Right kidney (tissue), 1 donor: Measurements from ENCODE around the gene GSTM2.

ENCODE experiments used
- DNase-seq: peaks from one replicate; pipeline ENCODE4 v3.0.0-alpha.2; 2016

The GSTM2 gene

DNA sequence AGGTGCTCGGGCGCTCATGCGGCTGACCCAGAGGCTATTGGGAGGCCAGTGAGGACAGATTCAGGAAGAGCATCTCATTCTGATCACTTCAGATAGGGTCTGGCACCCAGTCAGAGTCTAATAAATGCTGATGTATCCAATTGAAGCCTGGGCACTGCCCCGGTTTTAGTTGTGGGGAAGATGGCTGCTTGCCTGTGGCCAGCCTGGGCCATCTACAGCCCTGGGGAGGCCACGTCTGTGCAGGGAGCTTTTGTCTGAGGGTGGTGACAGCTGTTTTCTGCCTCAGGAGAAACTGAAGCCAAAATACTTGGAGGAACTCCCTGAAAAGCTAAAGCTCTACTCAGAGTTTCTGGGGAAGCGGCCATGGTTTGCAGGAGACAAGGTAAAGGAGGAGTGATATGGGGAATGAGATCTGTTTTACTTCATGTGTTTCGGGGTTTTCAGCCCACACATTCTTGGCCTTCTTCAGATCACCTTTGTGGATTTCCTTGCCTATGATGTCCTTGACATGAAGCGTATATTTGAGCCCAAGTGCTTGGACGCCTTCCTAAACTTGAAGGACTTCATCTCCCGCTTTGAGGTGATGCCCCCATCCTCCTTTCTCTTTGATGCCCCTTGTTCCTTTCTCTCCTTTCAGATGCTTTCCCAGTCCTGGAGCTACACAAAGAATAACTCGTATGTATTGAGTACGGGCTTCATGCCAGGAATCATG lies 47.0 kb downstream of the GSTM2 start:
- DNase-seq = no peak

DNA sequence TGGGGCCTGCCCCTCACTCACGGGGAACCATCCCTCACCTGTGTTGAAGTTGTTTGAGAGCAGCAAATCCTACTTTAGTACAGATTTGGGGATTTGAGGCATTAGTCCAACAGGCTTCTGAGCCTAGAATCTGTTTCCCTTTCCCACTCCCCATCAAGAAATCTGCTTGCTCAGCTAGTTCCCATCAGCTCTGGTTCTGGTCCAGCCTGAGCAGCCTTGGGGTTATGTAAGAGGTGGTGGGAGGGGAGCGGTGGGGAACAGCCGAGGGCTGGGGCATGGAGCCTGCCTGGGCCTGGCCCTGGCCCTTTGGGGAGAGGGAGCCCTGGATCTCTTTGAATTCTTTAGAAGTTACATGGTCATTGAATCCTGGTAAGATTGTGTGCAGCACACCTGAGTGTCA lies 48.3 kb downstream of the GSTM2 start:
- no peak for DNase-seq

DNA sequence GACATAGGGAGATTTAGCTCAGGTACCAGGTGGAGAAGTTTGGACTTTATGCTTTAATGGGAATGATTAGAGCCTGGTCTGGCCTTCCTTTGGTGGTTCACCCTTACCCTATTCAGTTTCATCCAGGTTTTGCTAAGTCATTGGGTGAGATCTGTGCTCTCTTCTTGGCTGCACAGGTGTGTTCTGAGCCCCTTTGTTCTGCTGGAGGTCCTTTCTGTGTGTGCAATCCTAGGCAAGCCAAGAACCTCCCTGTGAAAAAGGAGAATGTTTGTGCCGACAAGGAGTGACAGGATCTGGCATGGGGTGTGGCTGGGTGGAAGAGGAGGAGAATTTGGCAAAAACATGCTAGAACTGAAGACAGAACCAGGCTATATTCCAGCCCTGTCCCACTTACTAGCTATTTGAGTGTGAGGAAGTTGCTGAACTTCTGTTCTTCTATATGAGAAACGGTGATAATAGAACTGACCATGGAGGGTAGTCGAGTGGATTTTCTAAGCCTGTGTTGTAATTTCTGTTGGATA lies 48.8 kb downstream of the GSTM2 start:
- DNase-seq = no peak

DNA sequence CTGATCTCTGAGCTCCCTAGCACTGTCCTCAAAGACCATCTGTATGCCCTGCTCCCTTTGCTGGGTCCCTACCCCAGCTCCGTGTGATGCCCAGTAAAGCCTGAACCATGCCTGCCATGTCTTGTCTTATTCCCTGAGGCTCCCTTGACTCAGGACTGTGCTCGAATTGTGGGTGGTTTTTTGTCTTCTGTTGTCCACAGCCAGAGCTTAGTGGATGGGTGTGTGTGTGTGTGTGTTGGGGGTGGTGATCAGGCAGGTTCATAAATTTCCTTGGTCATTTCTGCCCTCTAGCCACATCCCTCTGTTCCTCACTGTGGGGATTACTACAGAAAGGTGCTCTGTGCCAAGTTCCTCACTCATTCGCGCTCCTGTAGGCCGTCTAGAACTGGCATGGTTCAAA lies 49.9 kb downstream of the GSTM2 start:
- DNase-seq = no peak

DNA sequence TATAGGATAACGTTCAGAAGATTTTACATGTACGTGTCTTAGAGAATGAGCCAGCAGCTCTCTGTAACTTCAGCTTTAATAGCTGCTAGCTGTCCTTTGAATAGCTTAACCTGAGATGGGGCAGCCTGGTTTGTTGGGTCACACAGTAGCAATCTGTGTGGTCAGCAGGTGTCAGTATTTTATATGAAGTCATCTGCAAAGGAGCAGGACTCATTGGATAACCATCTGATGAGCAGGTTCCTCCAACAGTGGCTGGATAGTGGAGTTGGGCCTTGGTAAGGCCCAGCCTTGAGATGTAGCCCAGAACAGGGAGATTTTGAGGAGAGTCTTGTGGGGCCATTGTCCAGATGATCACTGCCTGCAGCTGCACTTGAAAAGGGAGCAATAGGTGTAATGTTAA lies 50.6 kb downstream of the GSTM2 start:
- no peak for DNase-seq

DNA sequence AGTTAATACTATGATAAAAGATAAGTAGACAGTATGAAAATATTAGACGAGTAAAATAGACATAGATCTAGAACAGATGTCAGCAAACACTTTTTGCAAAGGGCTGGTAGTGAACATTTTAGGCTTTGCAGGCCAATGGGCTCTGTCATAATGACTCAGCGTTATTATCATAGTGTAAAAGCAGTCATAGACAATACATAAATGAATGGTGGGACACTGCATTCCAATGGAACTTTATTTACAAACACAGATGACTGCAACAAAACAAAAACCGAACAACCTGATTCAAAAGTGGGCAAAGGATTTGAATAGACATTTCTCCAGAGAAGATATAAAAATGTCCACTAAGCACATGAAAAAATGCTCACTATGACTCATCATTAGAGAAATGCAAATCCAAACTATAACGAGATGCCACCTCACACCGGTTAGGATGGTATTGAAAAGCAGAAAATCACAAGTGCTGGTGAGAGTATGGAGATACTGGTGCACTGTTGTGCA lies 51.5 kb downstream of the GSTM2 start:
- no peak for DNase-seq

DNA sequence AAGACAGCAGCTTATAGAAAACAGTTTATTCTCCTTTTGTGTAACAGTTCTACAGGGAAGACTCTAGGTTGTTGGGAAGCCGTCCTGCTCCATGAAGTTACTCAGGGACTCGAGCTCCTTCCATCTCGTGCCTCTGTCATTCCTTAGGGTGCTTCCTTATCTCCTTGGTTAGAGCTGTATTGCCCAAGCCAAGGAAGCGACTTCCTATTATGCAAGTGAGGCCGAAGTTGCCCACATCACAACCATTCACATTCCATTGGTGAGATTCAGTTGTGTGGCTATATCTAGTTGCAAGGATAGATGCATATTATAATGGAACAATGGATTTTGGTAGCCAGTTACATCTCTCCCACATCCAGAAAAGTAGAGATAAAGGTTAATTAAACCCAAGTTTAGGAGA lies 53.2 kb downstream of the GSTM2 start:
- DNase-seq = no peak

DNA sequence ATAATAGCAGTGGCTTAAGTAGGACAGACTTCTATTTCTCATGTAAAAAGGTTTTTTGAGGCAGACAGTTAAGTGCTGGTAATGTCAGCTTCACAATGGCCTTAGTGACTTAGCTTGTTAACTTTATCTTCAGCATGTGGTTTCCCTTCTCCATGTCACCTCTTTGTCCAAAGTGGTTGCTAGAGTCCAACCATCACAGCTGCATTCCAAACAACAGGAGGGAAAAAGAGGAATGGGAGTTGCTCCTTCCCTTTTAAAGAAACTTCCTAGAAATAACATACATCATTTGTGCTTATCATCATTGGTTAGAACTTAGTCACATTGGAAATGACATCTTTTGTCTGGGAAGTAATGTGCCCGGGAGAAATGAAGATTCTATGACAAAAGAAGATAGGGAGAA lies 54.1 kb downstream of the GSTM2 start:
- DNase-seq = no peak

DNA sequence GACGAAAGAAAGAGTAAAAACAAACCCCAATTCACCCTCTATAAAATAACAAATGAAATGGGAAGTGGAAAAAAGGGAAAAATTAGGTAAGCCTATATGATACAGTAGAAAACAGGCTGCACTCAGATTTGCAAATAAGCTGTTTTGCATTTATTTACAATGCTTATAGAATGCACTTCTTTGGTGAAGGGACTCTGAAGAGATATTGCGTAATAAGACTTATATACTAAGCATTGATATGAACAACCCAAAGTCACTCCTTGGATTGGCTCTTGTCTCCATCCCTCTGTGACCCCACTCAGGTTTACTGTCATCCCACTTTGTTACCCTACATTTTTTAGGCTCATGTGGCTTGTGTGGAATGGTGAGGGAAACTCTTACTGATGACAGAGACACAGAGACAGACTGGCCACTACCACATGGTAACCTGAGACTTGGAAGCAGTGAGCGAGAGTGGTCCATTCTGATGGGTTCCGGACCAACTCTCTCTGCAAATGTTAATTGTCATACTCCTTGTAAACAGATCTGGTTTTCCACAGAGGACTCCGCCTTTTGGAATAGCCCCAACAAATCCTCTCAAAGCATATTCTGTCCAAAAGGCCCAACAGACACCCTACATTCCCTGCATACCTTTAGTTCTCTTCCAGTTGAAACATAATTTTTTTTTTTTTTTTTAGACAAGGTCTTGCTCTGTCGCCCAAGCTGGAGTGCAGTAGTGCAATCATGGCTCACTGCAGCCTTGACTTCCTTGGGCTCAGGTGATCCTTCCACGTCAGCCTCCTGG lies 55.2 kb downstream of the GSTM2 start:
- DNase-seq = no peak
